GM03348 (cell line): ENCODE measurements around the gene GJD3.
A peak's percentile ranks its signal among the peaks of the same experiment; 100 is the strongest.

Experiments used
- DNase-seq: peaks from one replicate; pipeline ENCODE4 v3.0.0; 2012; ENCODE audit warnings: low spot score

The GJD3 gene

GRCh38 chr17:40340327-40340726, 24.2 kb downstream of the GJD3 start:
- DNase-seq = no peak

GRCh38 chr17:40338941-40339649, 25.4 kb downstream of the GJD3 start:
- no peak for DNase-seq

- DNase-seq = no peak
Observed at GRCh38 chr17:40338058-40338457, 26.5 kb downstream of the GJD3 start.

GRCh38 chr17:40337351-40337750, 27.2 kb downstream of the GJD3 start:
- DNase-seq = no peak

- DNase-seq = no peak
Observed at GRCh38 chr17:40335620-40336019, 28.9 kb downstream of the GJD3 start.

GRCh38 chr17:40333781-40334448, 30.6 kb downstream of the GJD3 start:
- no peak for DNase-seq

- peak; percentile 90 for DNase-seq
Observed at GRCh38 chr17:40331743-40332641, 32.5 kb downstream of the GJD3 start.

- no peak for DNase-seq
Observed at GRCh38 chr17:40330850-40331470, 33.6 kb downstream of the GJD3 start.

GRCh38 chr17:40329839-40330794, 34.4 kb downstream of the GJD3 start:
- no peak for DNase-seq

GRCh38 chr17:40328386-40328766, 36.2 kb downstream of the GJD3 start:
- no peak for DNase-seq

- DNase-seq = no peak
Observed at GRCh38 chr17:40327735-40328385, 36.7 kb downstream of the GJD3 start.

- DNase-seq = no peak
Observed at GRCh38 chr17:40327244-40327729, 37.2 kb downstream of the GJD3 start.

- DNase-seq = no peak
Observed at GRCh38 chr17:40326832-40327199, 37.7 kb downstream of the GJD3 start.

- no peak for DNase-seq
Observed at GRCh38 chr17:40326014-40326831, 38.3 kb downstream of the GJD3 start.

- no peak for DNase-seq
Observed at GRCh38 chr17:40325156-40326013, 39.2 kb downstream of the GJD3 start.

- DNase-seq = no peak
Observed at GRCh38 chr17:40323391-40324381, 40.9 kb downstream of the GJD3 start.
